WERI-Rb-1 (cell line): ENCODE results near the gene ITCH.
"Not testable (repeated sequence)": the region's sequence is repeated elsewhere in the genome, so short reads cannot be mapped to it uniquely, and the experiment has no call there.

Experiments
- DNase-seq: peaks from one replicate; pipeline ENCODE4 v3.0.0-alpha.2; 2020
- H3K27ac ChIP-seq: fragments of 250-450 bp; sonication (Bioruptor Pico); 2 replicates; pipeline ENCODE4 v1.5.1; 2020; ENCODE audit warnings: mild to moderate bottlenecking, moderate library complexity
- H3K27me3 ChIP-seq: fragments of 250-450 bp; sonication (Bioruptor Pico); 2 replicates; pipeline ENCODE4 v1.5.1; 2021; ENCODE audit warnings: mild to moderate bottlenecking, low read depth, moderate library complexity; ENCODE audit not compliant: insufficient read depth, severe bottlenecking
- H3K36me3 ChIP-seq: fragments of 250-450 bp; sonication (Bioruptor Pico); 2 replicates; pipeline ENCODE4 v1.5.1; 2020; ENCODE audit warnings: mild to moderate bottlenecking, moderate library complexity
- H3K4me3 ChIP-seq: 2 replicates; pipeline ENCODE4 v1.5.1; 2011; ENCODE audit warnings: low read depth, mild to moderate bottlenecking, control low read depth, low read length
- H3K9me3 ChIP-seq: fragments of 250-450 bp; sonication (Bioruptor Pico); 2 replicates; pipeline ENCODE4 v1.5.1; 2021; ENCODE audit warnings: mild to moderate bottlenecking, moderate library complexity; ENCODE audit not compliant: severe bottlenecking
- TF ChIP-seq, protein P1 (sequence below): IDR thresholded peaks from 2 replicates; pipeline ENCODE4 v1.5.1; 2011; ENCODE audit warnings: low read depth, mild to moderate bottlenecking, control low read depth, inconsistent platforms, low read length

The ITCH gene

DNA sequence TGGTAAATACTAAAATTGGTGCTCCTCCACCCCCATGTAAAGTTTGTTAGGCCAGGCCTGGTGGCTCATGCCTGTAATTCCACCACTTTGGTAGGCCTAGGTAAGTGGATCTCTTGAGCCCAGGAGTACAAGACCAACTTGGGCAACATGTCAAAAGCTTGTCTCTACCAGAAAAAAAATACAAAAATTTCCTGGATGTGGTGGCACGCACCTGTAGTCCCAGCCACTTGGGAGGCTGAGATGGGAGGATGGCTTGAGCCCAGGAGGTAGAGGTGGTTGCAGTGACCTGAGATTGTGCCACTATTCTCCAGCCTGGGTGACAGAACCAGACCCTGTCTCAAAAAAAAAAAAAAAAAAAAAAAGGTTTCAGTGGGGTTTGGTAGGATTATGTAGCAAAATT lies 41.7 kb downstream of the ITCH start:
- DNase-seq: no peak
- Histone ChIP-seq H3K36me3 (peaks cover 33% of the 10 kb centered on the region), H3K9me3 (no peaks in the 10 kb centered on the region), H3K27me3 (no peaks in the 10 kb centered on the region), H3K4me3 (no peak overlapping the region), H3K27ac (no peak overlapping the region)
- TF ChIP-seq, protein P1, sequence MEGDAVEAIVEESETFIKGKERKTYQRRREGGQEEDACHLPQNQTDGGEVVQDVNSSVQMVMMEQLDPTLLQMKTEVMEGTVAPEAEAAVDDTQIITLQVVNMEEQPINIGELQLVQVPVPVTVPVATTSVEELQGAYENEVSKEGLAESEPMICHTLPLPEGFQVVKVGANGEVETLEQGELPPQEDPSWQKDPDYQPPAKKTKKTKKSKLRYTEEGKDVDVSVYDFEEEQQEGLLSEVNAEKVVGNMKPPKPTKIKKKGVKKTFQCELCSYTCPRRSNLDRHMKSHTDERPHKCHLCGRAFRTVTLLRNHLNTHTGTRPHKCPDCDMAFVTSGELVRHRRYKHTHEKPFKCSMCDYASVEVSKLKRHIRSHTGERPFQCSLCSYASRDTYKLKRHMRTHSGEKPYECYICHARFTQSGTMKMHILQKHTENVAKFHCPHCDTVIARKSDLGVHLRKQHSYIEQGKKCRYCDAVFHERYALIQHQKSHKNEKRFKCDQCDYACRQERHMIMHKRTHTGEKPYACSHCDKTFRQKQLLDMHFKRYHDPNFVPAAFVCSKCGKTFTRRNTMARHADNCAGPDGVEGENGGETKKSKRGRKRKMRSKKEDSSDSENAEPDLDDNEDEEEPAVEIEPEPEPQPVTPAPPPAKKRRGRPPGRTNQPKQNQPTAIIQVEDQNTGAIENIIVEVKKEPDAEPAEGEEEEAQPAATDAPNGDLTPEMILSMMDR: no peak

GRCh38 chr20:34405247-34405651 lies 42.2 kb downstream of the ITCH start:
- H3K9me3 ChIP-seq, H3K4me3 ChIP-seq, DNase-seq, H3K27me3 ChIP-seq, H3K27ac ChIP-seq: not testable (repeated sequence)
- H3K36me3 ChIP-seq: peaks cover 30% of the 10 kb centered on the region

DNA sequence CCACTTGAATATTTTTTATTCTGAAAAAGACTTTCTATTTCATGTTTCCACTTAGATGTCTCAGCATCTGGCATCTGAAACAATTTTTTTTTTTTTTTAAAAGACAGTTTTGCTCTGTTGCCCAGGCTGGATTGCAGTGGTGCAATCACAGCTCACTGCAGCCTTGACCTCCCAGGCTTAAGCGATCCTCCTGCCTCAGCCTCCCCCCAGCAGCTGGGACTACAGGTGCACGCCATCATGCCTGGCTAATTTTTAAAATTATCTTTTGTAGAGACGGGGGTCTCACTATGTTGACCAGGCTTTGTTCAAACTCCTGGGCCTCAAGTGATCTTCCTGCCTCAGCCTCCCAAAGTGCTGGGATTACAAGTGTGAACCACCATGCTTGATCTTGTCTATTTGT lies 42.9 kb downstream of the ITCH start:
- not testable (repeated sequence) for H3K27me3 ChIP-seq, H3K27ac ChIP-seq, H3K9me3 ChIP-seq, H3K4me3 ChIP-seq, DNase-seq
- peaks cover 29% of the 10 kb centered on the region for H3K36me3 ChIP-seq

- Histone ChIP-seq H3K36me3 (peaks cover 31% of the 10 kb centered on the region), H3K27me3 (no peaks in the 10 kb centered on the region), H3K4me3 (no peak overlapping the region), H3K27ac (no peak overlapping the region), H3K9me3 (no peaks in the 10 kb centered on the region)
- no peak for DNase-seq
- TF ChIP-seq, protein P1: no peak
Measured at GRCh38 chr20:34407962-34408474, 44.9 kb downstream of the ITCH start.

DNA sequence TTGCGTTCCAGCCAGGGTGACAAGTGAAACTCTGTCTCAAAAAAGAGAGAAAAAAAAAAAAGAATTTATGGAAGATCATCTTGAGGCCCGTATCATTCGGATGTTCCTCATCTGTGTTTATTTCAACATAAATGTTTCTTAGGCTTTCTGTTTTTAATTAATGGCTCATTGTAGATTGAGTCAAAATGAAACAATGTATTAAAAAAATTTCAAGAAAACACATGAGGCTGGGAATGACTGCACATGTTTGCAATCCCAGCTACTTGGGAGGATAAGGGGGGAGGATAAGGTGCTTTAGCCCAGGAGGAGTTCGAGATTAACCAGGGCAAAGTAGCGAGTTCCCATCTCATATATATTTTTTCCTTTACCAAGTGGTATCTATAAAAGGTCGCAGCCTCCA lies 47.3 kb downstream of the ITCH start:
- TF ChIP-seq, protein P1: no peak
- no peak overlapping the region for H3K4me3 ChIP-seq
- DNase-seq: no peak
- H3K36me3 ChIP-seq: peaks cover 47% of the 10 kb centered on the region
- no peak overlapping the region for H3K27ac ChIP-seq
- no peaks in the 10 kb centered on the region for H3K9me3 ChIP-seq
- H3K27me3 ChIP-seq: no peaks in the 10 kb centered on the region

GRCh38 chr20:34412453-34412852 lies 49.4 kb downstream of the ITCH start:
- H3K4me3 ChIP-seq: no peak overlapping the region
- H3K36me3 ChIP-seq: peaks cover 55% of the 10 kb centered on the region
- H3K9me3 ChIP-seq: no peaks in the 10 kb centered on the region
- no peak overlapping the region for H3K27ac ChIP-seq
- DNase-seq: no peak
- no peaks in the 10 kb centered on the region for H3K27me3 ChIP-seq
- TF ChIP-seq, protein P1: no peak

DNA sequence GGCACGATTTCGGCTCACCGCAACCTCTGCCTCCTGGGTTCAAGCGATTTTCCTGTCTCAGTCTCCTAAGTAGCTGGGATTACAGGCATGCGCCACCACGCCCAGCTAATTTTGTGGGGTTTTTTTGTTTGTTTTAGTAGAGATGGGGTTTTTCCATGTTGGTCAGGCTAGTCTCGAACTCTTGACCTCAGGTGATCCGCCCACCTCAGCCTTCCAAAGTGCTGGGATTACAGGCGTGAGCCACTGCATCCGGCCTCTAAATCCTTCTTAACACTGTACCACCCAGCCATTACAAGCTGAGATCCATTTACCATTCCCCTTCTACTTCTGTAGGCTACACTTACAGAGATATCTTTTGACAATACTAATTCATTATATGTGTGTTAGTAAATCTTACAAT lies 51.5 kb downstream of the ITCH start:
- peaks cover 47% of the 10 kb centered on the region for H3K36me3 ChIP-seq
- DNase-seq: peak; percentile 37
- not testable (repeated sequence) for H3K4me3 ChIP-seq, H3K27me3 ChIP-seq, H3K9me3 ChIP-seq, H3K27ac ChIP-seq
